GM19043 (cell line): ENCODE data around the gene TXNIP.

Experiments used
- ATAC-seq: cut with Tn5 transposase; IDR thresholded peaks from one replicate; pipeline ENCODE4 v1.9.1; 2021; ENCODE audit warnings: low read depth; ENCODE audit not compliant: unreplicated experiment

Gene TXNIP

DNA sequence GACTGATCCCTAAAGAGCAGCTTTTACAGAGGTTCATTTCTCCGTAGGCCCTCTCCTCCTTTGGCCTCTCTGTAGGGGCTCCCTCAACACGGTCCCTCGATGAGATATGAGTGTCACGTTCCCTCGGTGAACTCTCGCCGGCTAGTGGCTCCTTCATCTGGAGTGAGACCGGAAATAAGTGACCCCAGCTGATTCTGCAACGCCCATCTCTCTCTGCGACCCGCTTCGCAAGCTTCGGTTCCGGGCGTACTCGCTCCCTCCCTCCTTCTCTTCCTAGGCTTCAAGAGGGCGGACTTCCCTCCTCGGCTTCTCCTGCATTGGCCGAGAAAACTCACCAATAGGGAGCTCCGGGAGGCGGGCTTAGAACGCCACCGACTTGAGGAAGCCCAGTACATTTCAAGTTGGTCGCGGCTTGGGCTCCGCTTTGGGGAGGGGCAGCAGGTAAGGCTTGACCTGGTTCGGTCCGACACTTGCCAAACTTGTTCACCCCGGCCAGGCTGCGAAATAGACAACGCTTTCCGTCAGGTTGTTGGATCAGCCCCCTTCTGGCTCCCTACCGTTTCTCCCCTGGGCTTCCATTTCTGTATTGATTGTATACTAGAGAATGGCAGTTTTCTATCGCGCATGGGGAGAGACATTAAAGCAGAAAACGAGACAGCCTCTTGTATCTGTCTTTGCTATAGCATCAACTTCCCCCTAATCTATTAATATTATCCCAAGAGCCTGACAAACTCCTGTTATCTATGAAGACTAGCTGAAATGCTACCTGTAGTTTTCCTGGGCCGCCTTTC, 31.9 kb downstream of the TXNIP start, which contains the start of the genes ANKRD34A and POLR3GL:
ANKRD34A (minus strand) TSS at position 248 of the 791 bp plus-strand sequence. CDS start 2,816 bp downstream, outside the sequence.
POLR3GL (plus strand) TSS at position 363 of the 791 bp plus-strand sequence. CDS start 10,176 bp downstream, outside the sequence.
- ATAC-seq: peak; percentile 91

DNA sequence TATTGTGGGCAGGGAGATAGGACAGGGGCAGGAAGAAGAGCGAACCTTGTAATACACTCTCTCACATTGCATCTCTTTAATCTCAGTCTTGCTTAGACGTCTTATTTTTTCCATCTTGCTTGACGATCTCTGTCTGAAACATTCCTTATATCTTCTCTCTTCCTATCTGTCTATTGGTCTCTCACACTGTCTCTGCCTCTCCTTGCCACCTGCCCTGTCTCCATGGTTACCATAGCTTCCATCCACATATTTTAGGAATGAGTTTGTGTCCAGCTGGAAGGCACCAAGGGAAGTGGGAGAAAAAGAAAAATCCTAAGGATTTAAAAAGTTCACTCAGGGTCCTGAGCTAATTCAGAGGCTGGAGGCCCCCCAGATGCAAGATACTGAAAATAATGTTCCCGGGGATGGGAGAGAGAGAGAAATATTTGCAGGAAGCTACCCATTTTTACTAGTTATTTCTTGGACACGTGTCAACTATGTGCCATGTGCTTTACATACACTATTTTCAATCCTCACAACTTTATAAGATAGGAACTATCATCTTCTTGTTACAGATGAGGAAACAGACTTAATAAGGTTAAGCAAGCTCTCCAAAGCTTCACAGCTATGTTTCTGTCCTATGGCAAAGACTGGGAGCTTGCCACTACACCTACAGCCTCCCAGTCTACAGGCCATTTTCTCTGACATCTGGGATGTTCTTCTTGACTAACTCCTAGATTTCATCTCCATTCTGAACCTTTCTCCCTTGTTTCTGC, 32.9 kb downstream of the TXNIP start:
- ATAC-seq: no peak

DNA sequence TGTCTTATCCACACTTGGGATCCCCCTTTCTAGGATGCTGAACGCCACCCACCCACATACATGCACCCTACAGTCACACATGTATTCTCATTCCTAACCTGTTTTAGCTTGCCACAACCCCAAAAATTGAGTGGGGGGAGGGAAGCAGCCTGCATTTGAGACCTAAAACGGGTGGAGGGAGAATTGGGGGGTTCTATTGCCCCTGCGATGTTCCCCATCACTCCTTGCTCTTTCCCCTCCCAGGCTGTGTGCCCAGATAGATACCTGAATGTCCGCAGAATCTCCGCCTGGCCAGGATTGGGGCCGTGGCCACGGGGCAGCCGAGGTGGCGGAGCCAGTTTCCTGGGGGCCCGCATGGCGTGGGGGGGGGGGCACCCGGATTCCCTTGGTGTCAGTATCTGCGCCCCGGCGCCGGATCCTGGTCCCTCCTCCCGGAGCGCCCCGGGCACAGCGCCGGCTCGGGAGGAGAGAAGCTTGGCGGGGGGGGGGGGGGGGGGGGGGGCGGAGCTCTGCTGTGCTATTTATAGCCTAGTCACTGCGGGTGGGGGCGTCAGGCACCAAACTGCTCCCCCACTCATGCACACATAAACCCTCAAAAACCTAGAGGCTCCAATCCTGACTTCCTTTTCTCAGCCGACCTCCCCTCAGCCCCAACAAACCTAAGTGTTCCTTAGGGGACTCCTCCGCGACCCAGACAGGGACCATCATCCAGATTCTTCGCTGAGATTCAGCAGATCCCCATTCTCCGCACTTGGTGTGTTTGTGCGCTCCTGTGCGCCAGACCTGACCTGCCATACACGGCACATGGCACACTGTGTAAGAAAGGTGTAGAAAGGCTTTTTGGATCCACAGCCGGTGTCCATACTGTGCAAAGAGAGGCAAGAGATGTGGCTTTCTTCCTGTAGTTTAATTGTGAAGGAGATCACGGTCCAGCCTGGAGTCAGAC, 33.9 kb downstream of the TXNIP start:
- ATAC-seq: no peak

DNA sequence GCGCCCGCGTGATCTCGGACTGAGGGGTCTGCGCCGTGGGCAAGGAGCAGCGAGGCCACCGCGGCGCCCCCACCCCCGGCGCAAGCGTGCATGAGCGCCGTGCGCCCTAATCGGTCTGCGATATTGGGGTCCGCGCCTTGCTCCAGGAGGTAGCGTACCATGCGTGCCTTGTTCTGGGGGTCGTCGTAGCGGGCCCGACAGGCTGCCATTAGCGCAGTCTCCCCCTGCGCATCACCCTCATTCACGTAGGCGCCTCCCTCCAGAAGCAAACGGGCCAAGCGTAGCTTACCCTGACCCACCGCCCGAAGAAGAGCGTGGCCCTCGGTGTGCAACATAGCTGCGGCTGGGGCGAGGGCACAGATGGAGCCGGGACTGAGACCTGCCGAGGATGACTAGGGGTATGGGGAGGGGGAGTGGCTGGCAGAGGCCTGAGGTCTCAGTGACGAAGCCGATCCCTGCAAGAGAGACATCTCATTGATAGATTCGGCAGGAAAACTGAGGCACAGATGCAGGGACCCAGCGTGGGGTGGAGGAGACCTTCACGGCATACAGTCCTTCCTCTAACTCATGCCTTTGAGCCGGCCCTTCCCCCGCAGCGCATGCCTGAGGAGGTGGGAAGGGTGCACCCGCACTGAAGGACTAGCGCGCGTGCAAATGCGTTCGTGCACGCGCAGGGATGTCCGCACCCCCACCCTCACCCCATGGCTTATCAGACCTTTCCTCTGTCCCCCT, 34.8 kb downstream of the TXNIP start:
- no peak for ATAC-seq

DNA sequence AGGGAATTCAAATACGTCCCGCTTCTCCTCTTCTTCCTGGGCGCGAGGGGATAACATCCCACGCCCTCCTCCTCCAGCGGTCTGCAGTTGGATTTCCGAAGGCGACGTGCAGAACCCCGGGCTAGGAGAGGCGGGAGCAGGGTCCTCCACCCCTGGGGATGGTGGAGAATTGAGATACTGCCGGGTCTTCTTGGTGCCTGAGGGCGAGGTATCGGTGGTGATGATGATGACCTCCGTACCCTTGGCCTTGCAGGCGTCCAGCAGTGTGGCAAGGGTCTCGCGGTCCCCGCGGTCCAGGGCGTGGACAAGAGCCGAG, 35.3 kb downstream of the TXNIP start:
- ATAC-seq: no peak

DNA sequence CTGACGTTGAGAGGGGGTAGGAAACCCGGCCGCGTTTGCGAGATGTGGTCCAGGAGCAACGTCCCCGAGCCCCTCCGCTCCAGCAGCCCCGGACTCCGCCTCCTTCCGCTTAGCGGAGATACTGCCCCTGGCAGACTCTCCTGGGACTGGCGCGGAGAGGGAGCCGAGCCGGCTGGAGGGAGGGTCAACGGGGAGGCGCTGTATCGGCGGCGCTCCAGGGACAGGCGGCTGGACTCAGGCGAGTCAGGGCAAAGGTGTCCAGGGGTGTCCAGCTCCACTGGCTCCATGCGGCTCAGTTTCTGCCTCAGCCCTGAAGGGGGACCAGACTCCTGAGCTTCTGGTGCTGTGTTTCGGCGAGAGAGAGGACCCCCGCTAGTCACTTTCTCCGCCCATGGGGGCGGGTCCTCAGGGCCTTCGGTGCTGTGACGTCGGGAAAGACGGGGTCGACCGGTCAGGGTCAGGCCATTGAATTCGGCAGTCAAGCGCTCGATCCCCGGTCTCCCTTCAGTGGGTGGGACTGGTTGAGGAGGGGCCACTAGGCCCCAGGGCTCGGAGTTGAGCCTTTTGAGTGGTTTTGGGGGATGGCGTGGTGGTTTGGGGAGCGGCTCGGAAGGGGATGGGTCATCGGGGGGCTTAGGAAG, 35.8 kb downstream of the TXNIP start:
- ATAC-seq: no peak

DNA sequence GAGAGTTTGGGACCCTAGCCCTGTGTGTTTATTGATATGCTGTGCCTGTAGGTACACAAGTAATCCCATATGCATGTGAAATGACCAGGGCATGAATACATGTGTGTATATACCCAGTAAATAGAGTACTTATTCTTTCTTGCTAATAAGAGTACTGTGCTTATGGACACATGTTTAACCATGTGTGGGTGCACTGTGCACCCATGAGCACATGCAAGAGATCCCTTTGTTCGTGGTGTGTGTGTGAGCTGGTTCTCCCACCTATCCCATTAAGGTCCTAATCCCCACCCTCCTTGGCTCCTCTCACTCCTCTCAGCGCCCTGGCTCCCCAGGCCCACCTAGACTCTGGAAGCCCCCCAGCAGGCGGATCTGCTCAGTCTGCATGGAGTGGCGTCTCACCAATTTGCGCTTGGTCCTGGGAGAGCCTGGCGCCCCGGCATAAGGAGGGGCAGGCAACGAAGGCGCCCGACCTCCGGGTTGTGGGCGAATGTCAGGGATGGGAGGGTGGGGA, 36.4 kb downstream of the TXNIP start:
- ATAC-seq: no peak

DNA sequence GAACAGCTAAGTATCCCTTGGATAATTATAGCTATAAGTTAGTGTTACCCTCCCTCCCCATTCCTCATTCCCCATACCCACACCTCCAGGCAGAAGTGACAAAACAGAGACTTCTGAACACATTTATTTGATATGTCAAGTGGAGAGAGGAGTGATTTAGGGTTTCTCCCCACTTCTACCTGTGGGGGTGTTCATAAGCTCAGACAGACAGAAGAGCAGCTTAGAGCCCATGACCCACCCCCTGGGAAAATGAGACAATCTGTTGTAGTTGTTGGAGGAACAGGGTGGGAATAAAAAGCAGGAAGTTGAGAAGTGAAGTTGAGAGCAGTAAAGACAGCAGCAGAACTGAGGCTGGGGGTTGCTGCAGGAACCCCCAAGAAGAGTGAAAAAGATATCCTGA, 37.0 kb downstream of the TXNIP start:
- no peak for ATAC-seq

DNA sequence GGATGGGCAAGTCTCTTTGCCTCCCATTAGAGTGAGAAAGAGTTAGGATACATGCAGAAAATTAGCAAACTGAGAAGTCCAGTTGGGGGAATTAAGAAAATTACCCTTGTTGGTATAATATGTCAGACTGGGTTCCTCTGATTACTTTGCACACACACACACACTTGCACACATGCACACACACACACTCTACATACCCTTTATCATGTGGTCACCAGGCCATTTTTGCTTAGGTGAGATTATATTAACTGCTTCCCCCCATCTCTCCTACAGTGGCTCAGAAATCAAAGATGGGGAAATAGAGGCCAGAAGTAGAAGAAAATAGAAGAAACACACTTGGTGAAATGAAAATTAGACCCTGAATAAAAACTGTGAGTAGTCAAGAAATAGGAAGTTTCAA, 37.6 kb downstream of the TXNIP start:
- ATAC-seq: no peak

DNA sequence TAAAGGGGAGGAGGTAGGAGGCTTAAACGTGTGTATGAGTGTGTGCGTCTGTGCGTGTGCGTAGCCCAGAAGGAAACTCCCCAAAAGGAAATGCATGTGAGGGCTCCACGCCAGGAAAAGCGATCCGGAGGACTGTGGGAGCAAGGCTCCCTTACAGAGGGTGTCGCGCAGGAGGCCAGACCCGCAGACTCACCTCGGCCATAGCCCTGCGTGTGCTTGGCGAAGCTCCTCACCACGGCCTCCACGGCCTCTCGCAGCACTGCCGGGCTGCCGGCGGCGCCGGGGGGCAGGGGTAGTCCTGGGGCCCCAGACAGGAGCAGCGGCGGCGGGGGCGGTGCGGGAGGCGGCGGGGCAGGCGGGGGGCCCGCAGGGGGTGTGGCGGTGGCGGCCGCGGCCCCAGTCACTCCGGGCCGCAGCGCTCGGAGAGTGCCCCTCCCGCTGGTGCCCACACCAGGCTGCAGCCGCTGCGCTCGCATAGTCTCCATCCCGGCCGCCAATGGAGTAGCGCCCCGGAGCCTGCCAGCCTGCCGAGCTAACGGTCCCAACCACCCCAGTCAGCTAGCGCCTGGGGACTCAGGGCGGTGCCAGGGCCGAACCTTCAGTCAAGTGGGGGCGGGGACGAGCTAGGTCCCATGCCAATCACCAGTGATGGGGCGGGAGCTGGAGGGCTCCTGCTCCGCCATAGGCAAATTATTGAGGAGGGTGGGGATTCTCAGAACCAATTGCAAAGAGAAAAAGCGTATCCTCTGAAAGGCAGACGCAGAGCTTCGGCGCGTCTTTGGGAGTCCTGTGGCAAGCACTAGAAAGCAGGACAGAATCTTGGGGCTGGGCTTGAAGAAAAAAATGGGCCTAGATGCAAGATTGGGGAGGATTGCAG, 38.7 kb downstream of the TXNIP start, which contains the start of gene LIX1L:
LIX1L (minus strand) TSS at position 575 of the 877 bp plus-strand sequence; CDS start at position 485, 90 bp downstream.
- ATAC-seq: peak; percentile 84

DNA sequence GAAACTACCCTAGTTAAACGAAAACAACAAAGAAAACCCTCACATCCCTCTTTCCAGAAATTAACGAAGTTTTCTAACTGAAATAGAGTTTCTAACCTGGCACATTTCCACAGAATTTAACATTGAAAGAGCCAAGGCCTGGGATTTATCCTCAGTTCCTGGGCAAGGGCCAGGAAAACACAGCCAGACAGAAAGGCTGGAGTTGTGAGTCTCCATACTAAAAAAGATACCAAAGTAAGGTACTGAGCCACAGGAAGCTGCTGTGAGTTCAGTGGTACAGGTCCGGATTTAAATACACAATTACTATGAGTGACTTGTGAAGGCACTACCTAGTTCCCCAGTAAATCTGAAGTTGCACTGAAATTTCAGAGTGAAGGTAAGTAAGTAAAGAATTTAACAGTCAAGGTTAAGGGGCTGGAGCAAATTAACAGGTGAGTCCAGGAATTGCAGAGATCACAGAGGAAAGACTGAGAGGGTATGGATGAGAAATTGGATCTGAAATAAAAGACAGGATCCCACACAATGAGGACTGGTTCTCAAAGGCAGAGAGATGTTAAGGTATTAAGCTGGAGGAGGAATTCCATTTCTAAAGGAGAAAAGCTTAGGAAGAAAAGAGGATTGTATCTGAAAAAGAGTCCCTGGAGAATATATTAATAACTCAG, 39.5 kb downstream of the TXNIP start:
- no peak for ATAC-seq

DNA sequence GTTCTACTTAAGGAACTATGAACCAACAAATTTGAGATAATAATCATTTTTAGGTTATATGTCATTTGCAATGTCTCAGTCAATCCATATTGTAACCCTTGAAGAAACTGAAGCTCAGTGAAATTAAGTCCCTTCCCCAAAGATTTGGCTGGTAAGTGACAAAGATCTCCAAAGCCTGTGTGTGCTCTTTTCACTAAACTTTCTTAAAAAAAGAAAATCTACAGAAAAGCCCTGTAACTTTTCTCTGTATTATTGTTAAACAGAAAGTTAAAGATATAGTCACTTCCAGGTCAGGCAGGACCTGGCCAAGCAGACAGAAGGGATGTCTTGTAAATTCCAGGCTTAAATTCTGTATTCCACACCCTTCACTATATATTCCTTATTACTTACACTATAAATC, 40.0 kb downstream of the TXNIP start:
- no peak for ATAC-seq

DNA sequence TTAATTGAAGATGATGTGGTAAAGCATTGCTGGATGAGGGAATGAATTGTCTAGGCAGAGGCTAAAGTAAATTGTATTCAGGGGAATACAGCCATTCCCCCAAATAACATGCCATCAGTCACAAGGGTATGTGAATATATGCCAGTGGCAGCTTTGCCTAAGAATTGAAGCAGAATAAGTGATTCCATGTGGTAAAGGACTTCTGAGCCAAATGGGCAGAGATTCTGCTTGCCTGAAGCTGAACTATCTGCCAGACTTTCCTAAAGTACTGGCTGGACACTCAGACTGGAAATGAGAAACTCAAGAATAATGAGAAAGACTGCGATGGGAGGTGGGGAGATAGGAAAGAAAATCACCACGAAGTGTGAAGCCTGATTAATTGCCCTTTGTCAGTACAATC, 40.9 kb downstream of the TXNIP start:
- no peak for ATAC-seq

DNA sequence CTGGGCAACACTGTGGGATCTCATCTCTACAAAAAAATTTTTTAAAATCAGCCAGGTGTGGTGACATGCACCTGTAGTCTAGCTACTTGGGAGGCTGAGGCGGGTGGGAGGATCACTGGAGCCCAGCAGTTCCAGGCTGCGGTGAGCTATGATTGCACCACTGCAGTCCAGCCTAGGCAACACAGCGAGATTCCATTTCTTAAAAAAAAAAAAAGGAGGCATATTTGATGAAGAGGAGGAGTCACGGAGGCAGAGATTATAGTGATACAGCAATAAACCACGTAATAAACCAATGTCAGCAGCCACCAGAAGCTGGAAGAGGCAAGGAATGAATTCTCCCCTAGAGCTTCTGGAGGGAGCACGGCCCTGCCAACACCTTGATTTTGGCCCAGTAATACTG, 42.5 kb downstream of the TXNIP start:
- ATAC-seq: no peak

DNA sequence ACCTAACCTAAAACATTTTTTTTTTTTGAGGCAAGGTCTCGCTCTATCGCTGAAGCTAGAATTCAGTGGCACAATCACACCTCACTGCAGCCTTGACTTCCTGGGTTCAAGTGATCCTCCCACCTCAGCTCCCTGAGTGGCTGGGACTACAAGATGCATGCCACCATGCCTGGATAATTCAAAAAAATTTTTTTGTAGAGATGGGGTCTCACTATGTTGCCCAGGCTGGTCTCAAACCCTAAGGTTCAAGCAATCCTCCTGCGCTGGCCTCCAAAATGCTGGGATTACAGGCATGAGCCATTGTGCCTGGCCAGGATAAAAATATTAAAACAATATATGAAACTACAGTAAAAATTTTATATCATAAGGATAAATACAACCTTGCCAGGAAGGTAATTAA, 43.5 kb downstream of the TXNIP start:
- no peak for ATAC-seq

DNA sequence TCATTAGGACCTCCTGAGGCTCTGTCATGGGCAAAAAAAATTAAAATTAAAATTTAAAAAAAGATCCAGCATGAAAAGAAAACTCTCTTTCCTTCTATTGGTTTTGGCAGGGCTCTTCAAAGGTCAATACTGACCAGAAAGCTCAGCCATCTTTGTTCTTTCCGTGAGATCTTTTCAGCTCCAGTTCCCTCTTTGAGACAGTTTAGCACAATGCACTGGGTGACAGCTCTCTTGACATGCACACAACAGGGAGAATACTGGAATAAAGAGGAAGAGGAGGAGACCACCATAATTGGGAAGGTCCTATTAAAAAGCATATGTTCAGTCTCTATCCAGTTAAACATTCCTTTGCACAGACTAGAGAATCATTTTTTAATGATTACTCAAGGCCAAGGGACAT, 44.9 kb downstream of the TXNIP start:
- no peak for ATAC-seq

DNA sequence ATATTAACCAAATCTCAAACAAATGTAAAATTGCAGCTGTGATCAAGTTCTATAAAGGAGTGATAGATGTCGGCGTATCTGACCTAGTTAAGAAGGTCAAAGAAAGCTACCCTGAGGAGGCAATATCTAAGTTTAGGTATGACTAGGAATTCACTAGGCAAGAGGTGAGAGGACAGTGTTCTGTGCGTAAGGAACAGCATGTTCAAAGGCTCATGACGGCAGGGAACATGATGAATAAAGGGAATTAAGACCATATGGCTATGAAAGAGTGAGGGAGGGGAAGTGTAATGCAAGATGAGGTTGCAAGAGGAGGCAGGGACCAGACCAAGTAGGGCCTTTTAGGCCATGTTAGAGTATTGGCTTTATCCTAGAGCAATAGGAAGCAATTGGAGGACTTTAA, 47.2 kb downstream of the TXNIP start:
- ATAC-seq: no peak

DNA sequence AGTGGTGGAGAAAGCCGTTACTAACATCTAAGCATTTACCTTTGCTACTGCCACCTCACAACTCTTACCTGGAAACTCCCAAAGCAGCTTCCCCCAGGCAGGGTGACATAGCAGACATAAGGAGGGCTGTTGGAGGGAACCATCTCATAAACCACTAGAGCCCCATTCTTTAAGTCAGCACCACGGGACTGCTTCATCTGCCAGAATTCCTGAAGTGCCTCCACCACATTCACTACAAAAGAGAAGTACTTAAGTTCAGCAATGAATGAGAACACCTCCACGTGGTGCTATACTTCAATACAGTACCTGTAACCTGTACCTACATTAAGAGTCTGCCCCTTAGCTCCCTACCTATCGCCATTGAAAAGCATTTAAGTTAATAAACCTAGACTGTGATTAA, 48.8 kb downstream of the TXNIP start:
- no peak for ATAC-seq
